ENCODE measurements around the gene RABAC1. TPM values are rescaled to one million over a fixed set of nuclear protein-coding genes. Genes with fewer than 3 reads are reported as not detected.

RABAC1 gene
- total and polyA plus RNA-seq, 10 of the 15 experiments (the other 5 are each of a cell fraction or from before 2014, with no cell fraction given): 10.9 to 115 (median 49.2) TPM

DNA sequence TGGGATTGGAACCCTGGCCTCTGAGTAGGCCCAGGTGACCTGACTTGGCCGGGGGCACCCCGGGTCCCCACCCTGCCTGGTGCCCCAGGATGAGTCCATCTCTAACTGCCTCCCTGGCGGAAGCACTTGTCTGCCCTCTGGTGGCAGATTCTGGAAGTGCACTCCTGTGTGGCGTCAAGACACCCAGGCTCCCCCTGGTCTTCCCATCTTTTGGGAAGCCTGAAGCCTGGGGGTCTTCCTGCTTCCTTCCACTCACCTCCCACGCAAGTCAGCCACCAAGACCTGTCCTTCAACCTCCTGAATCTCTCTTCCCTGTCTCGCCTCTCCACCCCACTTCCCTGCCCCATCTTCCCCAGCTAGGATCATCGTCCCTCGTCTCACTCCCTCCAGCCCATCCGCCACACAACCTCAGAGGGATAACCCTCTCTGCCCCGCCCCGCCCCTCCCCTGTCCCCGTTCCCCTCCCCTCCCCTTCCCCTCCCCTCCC lies 7.4 kb downstream of the RABAC1 start (continued):
- TF ChIP-seq, protein P1, sequence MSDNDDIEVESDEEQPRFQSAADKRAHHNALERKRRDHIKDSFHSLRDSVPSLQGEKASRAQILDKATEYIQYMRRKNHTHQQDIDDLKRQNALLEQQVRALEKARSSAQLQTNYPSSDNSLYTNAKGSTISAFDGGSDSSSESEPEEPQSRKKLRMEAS (IDR thresholded peaks at IDR 0.05; ENCODE audit: low read depth, low read length): no peak
- TF ChIP-seq CBX5 (IDR thresholded peaks at IDR 0.05; ENCODE audit: low read depth) (no peak), CHD2 (IDR thresholded peaks at IDR 0.05; ENCODE audit: borderline replicate concordance, low read depth, low read length) (no peak), POLR2AphosphoS5 (IDR thresholded peaks at IDR 0.05; ENCODE audit: low read length) (no peak), STAT3 (IDR thresholded peaks at IDR 0.05; ENCODE audit: low read depth, low read length) (no peak), BHLHE40 (IDR thresholded peaks at IDR 0.05; ENCODE audit: borderline replicate concordance in 1 of 2, low read depth in 2 of 2, low read length in 1 of 2) (0 out of 4 replicates have a peak, but pooled peaks have one; percentile 8 to 11), SMARCA5 (IDR thresholded peaks at IDR 0.05) (no peak; the same call in 1 of the 2 replicates), SMAD5 (IDR thresholded peaks at IDR 0.05; ENCODE audit: low read depth) (no peak), YY1 (IDR thresholded peaks at IDR 0.05; ENCODE audit: low read depth, low read length) (peak; percentile 73; the same call in 1 of the 2 replicates), ZNF207 (IDR thresholded peaks at IDR 0.05; ENCODE audit: borderline replicate concordance) (no peak; the same call in 1 of the 2 replicates), JUNB (IDR thresholded peaks at IDR 0.05) (no peak), ZNF687 (IDR thresholded peaks at IDR 0.05) (no peak)
- TF ChIP-seq, protein P2, sequence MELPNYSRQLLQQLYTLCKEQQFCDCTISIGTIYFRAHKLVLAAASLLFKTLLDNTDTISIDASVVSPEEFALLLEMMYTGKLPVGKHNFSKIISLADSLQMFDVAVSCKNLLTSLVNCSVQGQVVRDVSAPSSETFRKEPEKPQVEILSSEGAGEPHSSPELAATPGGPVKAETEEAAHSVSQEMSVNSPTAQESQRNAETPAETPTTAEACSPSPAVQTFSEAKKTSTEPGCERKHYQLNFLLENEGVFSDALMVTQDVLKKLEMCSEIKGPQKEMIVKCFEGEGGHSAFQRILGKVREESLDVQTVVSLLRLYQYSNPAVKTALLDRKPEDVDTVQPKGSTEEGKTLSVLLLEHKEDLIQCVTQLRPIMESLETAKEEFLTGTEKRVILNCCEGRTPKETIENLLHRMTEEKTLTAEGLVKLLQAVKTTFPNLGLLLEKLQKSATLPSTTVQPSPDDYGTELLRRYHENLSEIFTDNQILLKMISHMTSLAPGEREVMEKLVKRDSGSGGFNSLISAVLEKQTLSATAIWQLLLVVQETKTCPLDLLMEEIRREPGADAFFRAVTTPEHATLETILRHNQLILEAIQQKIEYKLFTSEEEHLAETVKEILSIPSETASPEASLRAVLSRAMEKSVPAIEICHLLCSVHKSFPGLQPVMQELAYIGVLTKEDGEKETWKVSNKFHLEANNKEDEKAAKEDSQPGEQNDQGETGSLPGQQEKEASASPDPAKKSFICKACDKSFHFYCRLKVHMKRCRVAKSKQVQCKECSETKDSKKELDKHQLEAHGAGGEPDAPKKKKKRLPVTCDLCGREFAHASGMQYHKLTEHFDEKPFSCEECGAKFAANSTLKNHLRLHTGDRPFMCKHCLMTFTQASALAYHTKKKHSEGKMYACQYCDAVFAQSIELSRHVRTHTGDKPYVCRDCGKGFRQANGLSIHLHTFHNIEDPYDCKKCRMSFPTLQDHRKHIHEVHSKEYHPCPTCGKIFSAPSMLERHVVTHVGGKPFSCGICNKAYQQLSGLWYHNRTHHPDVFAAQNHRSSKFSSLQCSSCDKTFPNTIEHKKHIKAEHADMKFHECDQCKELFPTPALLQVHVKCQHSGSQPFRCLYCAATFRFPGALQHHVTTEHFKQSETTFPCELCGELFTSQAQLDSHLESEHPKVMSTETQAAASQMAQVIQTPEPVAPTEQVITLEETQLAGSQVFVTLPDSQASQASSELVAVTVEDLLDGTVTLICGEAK (IDR thresholded peaks at IDR 0.05; ENCODE audit: borderline replicate concordance): no peak
- TF ChIP-seq, protein P3, sequence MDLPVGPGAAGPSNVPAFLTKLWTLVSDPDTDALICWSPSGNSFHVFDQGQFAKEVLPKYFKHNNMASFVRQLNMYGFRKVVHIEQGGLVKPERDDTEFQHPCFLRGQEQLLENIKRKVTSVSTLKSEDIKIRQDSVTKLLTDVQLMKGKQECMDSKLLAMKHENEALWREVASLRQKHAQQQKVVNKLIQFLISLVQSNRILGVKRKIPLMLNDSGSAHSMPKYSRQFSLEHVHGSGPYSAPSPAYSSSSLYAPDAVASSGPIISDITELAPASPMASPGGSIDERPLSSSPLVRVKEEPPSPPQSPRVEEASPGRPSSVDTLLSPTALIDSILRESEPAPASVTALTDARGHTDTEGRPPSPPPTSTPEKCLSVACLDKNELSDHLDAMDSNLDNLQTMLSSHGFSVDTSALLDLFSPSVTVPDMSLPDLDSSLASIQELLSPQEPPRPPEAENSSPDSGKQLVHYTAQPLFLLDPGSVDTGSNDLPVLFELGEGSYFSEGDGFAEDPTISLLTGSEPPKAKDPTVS (IDR thresholded peaks at IDR 0.05; ENCODE audit: low read depth, low read length): no peak
- TF ChIP-seq, protein P4, sequence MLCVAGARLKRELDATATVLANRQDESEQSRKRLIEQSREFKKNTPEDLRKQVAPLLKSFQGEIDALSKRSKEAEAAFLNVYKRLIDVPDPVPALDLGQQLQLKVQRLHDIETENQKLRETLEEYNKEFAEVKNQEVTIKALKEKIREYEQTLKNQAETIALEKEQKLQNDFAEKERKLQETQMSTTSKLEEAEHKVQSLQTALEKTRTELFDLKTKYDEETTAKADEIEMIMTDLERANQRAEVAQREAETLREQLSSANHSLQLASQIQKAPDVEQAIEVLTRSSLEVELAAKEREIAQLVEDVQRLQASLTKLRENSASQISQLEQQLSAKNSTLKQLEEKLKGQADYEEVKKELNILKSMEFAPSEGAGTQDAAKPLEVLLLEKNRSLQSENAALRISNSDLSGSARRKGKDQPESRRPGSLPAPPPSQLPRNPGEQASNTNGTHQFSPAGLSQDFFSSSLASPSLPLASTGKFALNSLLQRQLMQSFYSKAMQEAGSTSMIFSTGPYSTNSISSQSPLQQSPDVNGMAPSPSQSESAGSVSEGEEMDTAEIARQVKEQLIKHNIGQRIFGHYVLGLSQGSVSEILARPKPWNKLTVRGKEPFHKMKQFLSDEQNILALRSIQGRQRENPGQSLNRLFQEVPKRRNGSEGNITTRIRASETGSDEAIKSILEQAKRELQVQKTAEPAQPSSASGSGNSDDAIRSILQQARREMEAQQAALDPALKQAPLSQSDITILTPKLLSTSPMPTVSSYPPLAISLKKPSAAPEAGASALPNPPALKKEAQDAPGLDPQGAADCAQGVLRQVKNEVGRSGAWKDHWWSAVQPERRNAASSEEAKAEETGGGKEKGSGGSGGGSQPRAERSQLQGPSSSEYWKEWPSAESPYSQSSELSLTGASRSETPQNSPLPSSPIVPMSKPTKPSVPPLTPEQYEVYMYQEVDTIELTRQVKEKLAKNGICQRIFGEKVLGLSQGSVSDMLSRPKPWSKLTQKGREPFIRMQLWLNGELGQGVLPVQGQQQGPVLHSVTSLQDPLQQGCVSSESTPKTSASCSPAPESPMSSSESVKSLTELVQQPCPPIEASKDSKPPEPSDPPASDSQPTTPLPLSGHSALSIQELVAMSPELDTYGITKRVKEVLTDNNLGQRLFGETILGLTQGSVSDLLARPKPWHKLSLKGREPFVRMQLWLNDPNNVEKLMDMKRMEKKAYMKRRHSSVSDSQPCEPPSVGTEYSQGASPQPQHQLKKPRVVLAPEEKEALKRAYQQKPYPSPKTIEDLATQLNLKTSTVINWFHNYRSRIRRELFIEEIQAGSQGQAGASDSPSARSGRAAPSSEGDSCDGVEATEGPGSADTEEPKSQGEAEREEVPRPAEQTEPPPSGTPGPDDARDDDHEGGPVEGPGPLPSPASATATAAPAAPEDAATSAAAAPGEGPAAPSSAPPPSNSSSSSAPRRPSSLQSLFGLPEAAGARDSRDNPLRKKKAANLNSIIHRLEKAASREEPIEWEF (IDR thresholded peaks at IDR 0.05; ENCODE audit: insufficient replicate concordance, low read depth, low read length): no peak
